Sigmoid colon (tissue), 4 donors: ENCODE measurements around the gene RBM6.
"Not testable (repeated sequence)": the region's sequence is repeated elsewhere in the genome, so short reads cannot be mapped to it uniquely, and the experiment has no call there.

Experiments used
- EP300 ChIP-seq, 4 donors: sonication (generic); formaldehyde crosslinking; IDR thresholded peaks; one replicate each; pipeline ENCODE4 v1.6.1; 2017; ENCODE audit warnings: antibody characterized with exemption in 4 of 4
- POLR2A ChIP-seq, 2 donors: fragments of 450-650 bp; IDR thresholded peaks; one replicate each; pipeline ENCODE4 v1.6.1; 2016; ENCODE audit warnings: antibody characterized with exemption in 2 of 2, mild to moderate bottlenecking in 2 of 2, moderate library complexity in 2 of 2
- POLR2AphosphoS5 ChIP-seq, 4 donors: sonication (generic); formaldehyde crosslinking; IDR thresholded peaks; one replicate each; pipeline ENCODE4 v1.6.1; 2017; ENCODE audit warnings: antibody characterized with exemption in 4 of 4
- TF ChIP-seq, protein P1 (sequence below), 4 experiments: fragments of 450-650 bp in 3 of 4; fragments of 200-600 bp in 1 of 4; IDR thresholded peaks; one replicate each; pipeline ENCODE4 v1.5.1; 2016 to 2019; ENCODE audit warnings: antibody characterized with exemption in 4 of 4, mild to moderate bottlenecking in 3 of 4, moderate library complexity in 2 of 4

DNA sequence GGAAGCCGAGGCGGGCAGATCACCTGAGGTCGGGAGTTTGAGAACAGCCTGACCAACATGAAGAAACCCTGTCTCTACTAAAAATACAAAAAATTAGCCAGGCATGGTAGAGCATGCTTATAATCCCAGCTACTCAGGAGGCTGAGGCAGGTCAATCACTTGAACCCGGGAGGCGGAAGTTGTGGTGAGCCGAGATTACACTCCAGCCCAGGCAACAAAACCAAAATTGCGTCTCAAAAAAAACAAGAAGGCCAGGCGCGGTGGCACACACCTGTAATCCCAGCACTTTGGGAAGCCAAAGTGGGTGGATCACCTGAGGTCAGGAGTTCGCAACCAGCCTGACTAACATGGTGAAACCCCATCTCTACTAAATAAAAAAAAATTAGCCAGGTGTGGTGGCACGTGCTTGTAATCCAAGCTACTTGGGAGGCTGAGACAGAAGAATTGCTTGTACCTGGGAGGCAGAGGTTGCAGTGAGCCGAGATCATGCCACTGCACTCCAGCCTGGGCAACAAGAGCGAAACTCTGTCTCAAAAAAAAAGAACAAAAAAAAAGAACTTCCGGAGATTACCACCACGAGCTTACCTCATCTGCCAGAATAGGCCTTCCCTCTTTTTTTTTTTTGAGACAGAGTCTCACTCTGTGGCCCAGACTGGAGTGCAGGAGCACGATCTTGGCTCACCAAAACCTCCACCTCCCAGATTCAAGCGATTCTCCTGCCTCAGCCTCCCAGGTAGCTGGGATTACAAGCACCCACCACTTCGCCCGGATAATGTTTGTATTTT is 22.0 kb upstream of the RBM6 start:
- TF ChIP-seq, protein P1, sequence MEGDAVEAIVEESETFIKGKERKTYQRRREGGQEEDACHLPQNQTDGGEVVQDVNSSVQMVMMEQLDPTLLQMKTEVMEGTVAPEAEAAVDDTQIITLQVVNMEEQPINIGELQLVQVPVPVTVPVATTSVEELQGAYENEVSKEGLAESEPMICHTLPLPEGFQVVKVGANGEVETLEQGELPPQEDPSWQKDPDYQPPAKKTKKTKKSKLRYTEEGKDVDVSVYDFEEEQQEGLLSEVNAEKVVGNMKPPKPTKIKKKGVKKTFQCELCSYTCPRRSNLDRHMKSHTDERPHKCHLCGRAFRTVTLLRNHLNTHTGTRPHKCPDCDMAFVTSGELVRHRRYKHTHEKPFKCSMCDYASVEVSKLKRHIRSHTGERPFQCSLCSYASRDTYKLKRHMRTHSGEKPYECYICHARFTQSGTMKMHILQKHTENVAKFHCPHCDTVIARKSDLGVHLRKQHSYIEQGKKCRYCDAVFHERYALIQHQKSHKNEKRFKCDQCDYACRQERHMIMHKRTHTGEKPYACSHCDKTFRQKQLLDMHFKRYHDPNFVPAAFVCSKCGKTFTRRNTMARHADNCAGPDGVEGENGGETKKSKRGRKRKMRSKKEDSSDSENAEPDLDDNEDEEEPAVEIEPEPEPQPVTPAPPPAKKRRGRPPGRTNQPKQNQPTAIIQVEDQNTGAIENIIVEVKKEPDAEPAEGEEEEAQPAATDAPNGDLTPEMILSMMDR (IDR thresholded peaks at IDR 0.05) = not testable (repeated sequence)
- not testable (repeated sequence) for TF ChIP-seq EP300, POLR2A, POLR2AphosphoS5 (IDR thresholded peaks at IDR 0.05)
